Parathyroid adenoma (tissue), 2 donors: ENCODE results near the gene WIZ.

ENCODE experiments used
- H2AFZ ChIP-seq: fragments of 300-600 bp; sonication (generic); one replicate; pipeline ENCODE4 v1.7.0; 2017; ENCODE audit warnings: antibody characterized with exemption, mild to moderate bottlenecking
- H3K27ac ChIP-seq: fragments of 300-600 bp; sonication (generic); one replicate; pipeline ENCODE4 v1.7.0; 2017
- H3K27me3 ChIP-seq: fragments of 300-600 bp; sonication (generic); one replicate; pipeline ENCODE4 v1.7.0; 2017; ENCODE audit warnings: low read length; ENCODE audit not compliant: control insufficient read depth, insufficient read depth
- H3K36me3 ChIP-seq: fragments of 300-600 bp; sonication (generic); one replicate; pipeline ENCODE4 v1.7.0; 2017; ENCODE audit warnings: low read length; ENCODE audit not compliant: control insufficient read depth, insufficient read depth
- H3K4me1 ChIP-seq: fragments of 300-600 bp; sonication (generic); one replicate; pipeline ENCODE4 v1.7.0; 2017; ENCODE audit warnings: control low read depth
- H3K4me2 ChIP-seq: fragments of 300-600 bp; sonication (generic); one replicate; pipeline ENCODE4 v1.7.0; 2017; ENCODE audit warnings: low read length
- H3K4me3 ChIP-seq: fragments of 300-600 bp; sonication (generic); one replicate; pipeline ENCODE4 v1.7.0; 2017; ENCODE audit warnings: low read depth, low read length
- H3K79me2 ChIP-seq: fragments of 300-600 bp; sonication (generic); one replicate; pipeline ENCODE4 v1.7.0; 2017; ENCODE audit warnings: control low read depth
- H3K9ac ChIP-seq: fragments of 300-600 bp; sonication (generic); one replicate; pipeline ENCODE4 v1.7.0; 2017; ENCODE audit warnings: mild to moderate bottlenecking
- H3K9me3 ChIP-seq: fragments of 300-600 bp; sonication (generic); one replicate; pipeline ENCODE4 v1.7.0; 2017; ENCODE audit warnings: low read length; ENCODE audit not compliant: control insufficient read depth
- TF ChIP-seq, protein P1 (sequence below): fragments of 300-600 bp; sonication (generic); IDR thresholded peaks from one replicate; pipeline ENCODE4 v1.7.0; 2017; ENCODE audit warnings: antibody characterized with exemption, mild to moderate bottlenecking
- donor health status: primary hyperparathyroidism.

The WIZ gene

DNA sequence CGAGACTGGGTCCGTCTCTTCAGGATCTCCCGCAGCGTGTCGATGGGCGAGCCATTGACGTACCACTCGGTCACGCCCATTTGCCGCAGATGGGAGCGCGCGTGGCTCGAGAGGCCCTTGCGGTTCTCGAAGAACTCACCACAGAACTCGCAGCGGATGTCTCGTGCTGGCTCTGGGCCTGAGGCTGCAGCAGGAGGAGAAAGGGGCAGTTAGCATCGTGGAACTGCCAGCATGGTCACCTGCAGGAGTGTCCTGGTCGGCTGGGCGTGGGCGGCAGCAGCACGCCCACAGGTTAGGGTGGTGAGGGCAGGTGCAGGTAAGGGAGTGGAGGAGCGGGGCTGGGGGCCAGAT, 22.4 kb downstream of the WIZ start:
- no peak overlapping the region for H3K4me2 ChIP-seq
- H3K4me3 ChIP-seq, result no peak overlapping the region
- H3K79me2 ChIP-seq, result peaks cover 15% of the 10 kb centered on the region
- H3K9ac ChIP-seq, result no peak overlapping the region
- H3K27me3 ChIP-seq, result no peaks in the 10 kb centered on the region
- H3K27ac ChIP-seq, result no peak overlapping the region
- no peaks in the 10 kb centered on the region for H3K36me3 ChIP-seq
- H2AFZ ChIP-seq, result no peak overlapping the region
- peaks cover 9% of the 10 kb centered on the region for H3K4me1 ChIP-seq
- H3K9me3 ChIP-seq, result no peaks in the 10 kb centered on the region
- TF ChIP-seq, protein P1, sequence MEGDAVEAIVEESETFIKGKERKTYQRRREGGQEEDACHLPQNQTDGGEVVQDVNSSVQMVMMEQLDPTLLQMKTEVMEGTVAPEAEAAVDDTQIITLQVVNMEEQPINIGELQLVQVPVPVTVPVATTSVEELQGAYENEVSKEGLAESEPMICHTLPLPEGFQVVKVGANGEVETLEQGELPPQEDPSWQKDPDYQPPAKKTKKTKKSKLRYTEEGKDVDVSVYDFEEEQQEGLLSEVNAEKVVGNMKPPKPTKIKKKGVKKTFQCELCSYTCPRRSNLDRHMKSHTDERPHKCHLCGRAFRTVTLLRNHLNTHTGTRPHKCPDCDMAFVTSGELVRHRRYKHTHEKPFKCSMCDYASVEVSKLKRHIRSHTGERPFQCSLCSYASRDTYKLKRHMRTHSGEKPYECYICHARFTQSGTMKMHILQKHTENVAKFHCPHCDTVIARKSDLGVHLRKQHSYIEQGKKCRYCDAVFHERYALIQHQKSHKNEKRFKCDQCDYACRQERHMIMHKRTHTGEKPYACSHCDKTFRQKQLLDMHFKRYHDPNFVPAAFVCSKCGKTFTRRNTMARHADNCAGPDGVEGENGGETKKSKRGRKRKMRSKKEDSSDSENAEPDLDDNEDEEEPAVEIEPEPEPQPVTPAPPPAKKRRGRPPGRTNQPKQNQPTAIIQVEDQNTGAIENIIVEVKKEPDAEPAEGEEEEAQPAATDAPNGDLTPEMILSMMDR, result no peak

- no peak overlapping the region for H3K4me2 ChIP-seq
These were observed 23.0 kb downstream of the WIZ start for GRCh38 chr19:15426485-15427349.

GRCh38 chr19:15425321-15425950, 24.3 kb downstream of the WIZ start:
- no peaks in the 10 kb centered on the region for H3K27me3 ChIP-seq
- H3K36me3 ChIP-seq, result no peaks in the 10 kb centered on the region
- H3K4me3 ChIP-seq, result no peak overlapping the region
- H3K9ac ChIP-seq, result no peak overlapping the region
- no peak overlapping the region for H3K27ac ChIP-seq
- H3K79me2 ChIP-seq, result no peaks in the 10 kb centered on the region
- no peaks in the 10 kb centered on the region for H3K9me3 ChIP-seq
- no peaks in the 10 kb centered on the region for H3K4me1 ChIP-seq
- H2AFZ ChIP-seq, result no peak overlapping the region
- TF ChIP-seq, protein P1, result no peak
- no peak overlapping the region for H3K4me2 ChIP-seq

More at GRCh38 chr19:15426485-15427349, 23.0 kb downstream of the WIZ start:
- Histone ChIP-seq H3K79me2 (peaks cover 11% of the 10 kb centered on the region), H3K36me3 (no peaks in the 10 kb centered on the region), H2AFZ (no peak overlapping the region), H3K27me3 (no peaks in the 10 kb centered on the region), H3K27ac (no peak overlapping the region), H3K9ac (no peak overlapping the region), H3K4me1 (peaks cover 9% of the 10 kb centered on the region), H3K4me3 (no peak overlapping the region), H3K9me3 (no peaks in the 10 kb centered on the region)
- TF ChIP-seq, protein P1, result no peak

- H3K27me3 ChIP-seq, result no peaks in the 10 kb centered on the region
- no peaks in the 10 kb centered on the region for H3K79me2 ChIP-seq
- no peak overlapping the region for H3K4me3 ChIP-seq
- TF ChIP-seq, protein P1, result no peak
- no peaks in the 10 kb centered on the region for H3K9me3 ChIP-seq
- H3K27ac ChIP-seq, result no peak overlapping the region
- no peak overlapping the region for H3K9ac ChIP-seq
- no peaks in the 10 kb centered on the region for H3K4me1 ChIP-seq
- H2AFZ ChIP-seq, result no peak overlapping the region
- H3K4me2 ChIP-seq, result no peak overlapping the region
- no peaks in the 10 kb centered on the region for H3K36me3 ChIP-seq
These were observed 25.0 kb downstream of the WIZ start for GRCh38 chr19:15424692-15425272.
